Measurements from ENCODE around the gene TSPEAR. TPM values are rescaled to one million over a fixed set of nuclear protein-coding genes. Genes with fewer than 3 reads are reported as not detected.
"Not testable (repeated sequence)": the region's sequence is repeated elsewhere in the genome, so short reads cannot be mapped to it uniquely, and the experiment has no call there.

Gene TSPEAR
- total and polyA plus RNA-seq, 2 of the 13 experiments (the other 11 are each of a cell fraction or from before 2014, with no cell fraction given) = 0.07 to 0.32 TPM

- 16% methylated on average over 4 of the region's 4 CpGs for WGBS (ENCODE audit: low lambda C conversion rate)
- no peak overlapping the region for H3K27ac ChIP-seq (ENCODE audit: extremely low read length, insufficient read depth, low read length)
- no peaks in the 10 kb centered on the region for H3K4me1 ChIP-seq (ENCODE audit: insufficient read depth, low read length)
- DNase-seq (ENCODE audit: low spot score) (no peak), ATAC-seq (no peak), FAIRE-seq (no peak)
- H3K36me3 ChIP-seq (replicated peaks in 1 of 2; ENCODE audit: control insufficient read depth in 1 of 2, insufficient read depth in 2 of 2, low read length in 2 of 2) = no peaks in the 10 kb centered on the region
- ChIA-PET POLR2A (no interaction called here), CTCF (ENCODE audit: low intra/inter-chr PET ratio, low total read pairs) (no interaction called here)
- in situ Hi-C loops (cut with HindIII; ENCODE audit: extremely low pct_ligation_motif_present, low pct_unique_long_range_greater_than_20kb) (no loop called here), intact Hi-C loops (cut with micrococcal nuclease; ENCODE audit: unreplicated experiment) (no loop called here)
- no peaks in the 10 kb centered on the region for H3K79me2 ChIP-seq (ENCODE audit: insufficient read depth, low read length)
- no peak overlapping the region for H3K4me2 ChIP-seq (ENCODE audit: low read depth, low read length)
- H3K9me3 ChIP-seq (ENCODE audit: low read length) = peaks cover 24% of the 10 kb centered on the region; the same call in 1 of the 2 replicates
- H3K4me3 ChIP-seq (replicated peaks in 1 of 3; ENCODE audit: insufficient read depth in 1 of 3, low read depth in 2 of 3, low read length in 3 of 3) = no peak overlapping the region
- BruUV-seq (replicated peaks) = no TSS peak
- H2AFZ ChIP-seq (ENCODE audit: low read length) = no peak overlapping the region
- H4K20me1 ChIP-seq (ENCODE audit: insufficient read depth, low read length) = no peaks in the 10 kb centered on the region
- peaks cover 1 to 22% of the 10 kb centered on the region in 2 experiments; a peak in 3 of 5 replicates for H3K27me3 ChIP-seq (ENCODE audit: control insufficient read depth in 1 of 2, insufficient read depth in 2 of 2, low read length in 2 of 2)
- no peak overlapping the region for H3K9ac ChIP-seq (ENCODE audit: insufficient read depth, low read depth, low read length)
- no peak for TF ChIP-seq HNRNPK (IDR thresholded peaks at IDR 0.05; ENCODE audit: low read depth, low read length, poor library complexity, severe bottlenecking)
- no peak for TF ChIP-seq ZBTB10 (CRISPR knock-in tag; IDR thresholded peaks at IDR 0.05; ENCODE audit: borderline replicate concordance)
- no peak for TF ChIP-seq CREB3 (CRISPR knock-in tag; IDR thresholded peaks at IDR 0.05)
- no peak for TF ChIP-seq ZNF598 (CRISPR knock-in tag; IDR thresholded peaks at IDR 0.05; ENCODE audit: borderline replicate concordance)
- no peak for TF ChIP-seq ZNF747 (CRISPR knock-in tag; IDR thresholded peaks at IDR 0.05; ENCODE audit: borderline replicate concordance)
- no peak for TF ChIP-seq ZFP37 (CRISPR knock-in tag; IDR thresholded peaks at IDR 0.05; ENCODE audit: borderline replicate concordance)
- no peak for TF ChIP-seq NCOA1 (CRISPR knock-in tag; IDR thresholded peaks at IDR 0.05)
- no peak for TF ChIP-seq STAT6 (CRISPR knock-in tag; IDR thresholded peaks at IDR 0.05; ENCODE audit: borderline replicate concordance)
Observed at GRCh38 chr21:44611551-44611950, 99.8 kb downstream of the TSPEAR start.

- FAIRE-seq; H3K36me3 ChIP-seq (replicated peaks in 1 of 2; ENCODE audit: control insufficient read depth in 1 of 2, insufficient read depth in 2 of 2, low read length in 2 of 2); H3K79me2 ChIP-seq (ENCODE audit: insufficient read depth, low read length); H4K20me1 ChIP-seq (ENCODE audit: insufficient read depth, low read length); BruUV-seq (replicated peaks); H3K27ac ChIP-seq (ENCODE audit: extremely low read length, insufficient read depth, low read length); in situ Hi-C loops (cut with HindIII; ENCODE audit: extremely low pct_ligation_motif_present, low pct_unique_long_range_greater_than_20kb); H3K9ac ChIP-seq (ENCODE audit: insufficient read depth, low read depth, low read length); ATAC-seq; H3K4me3 ChIP-seq (replicated peaks in 1 of 3; ENCODE audit: insufficient read depth in 1 of 3, low read depth in 2 of 3, low read length in 3 of 3); H2AFZ ChIP-seq (ENCODE audit: low read length); H3K4me2 ChIP-seq (ENCODE audit: low read depth, low read length); CTCF ChIA-PET (ENCODE audit: low intra/inter-chr PET ratio, low total read pairs); DNase-seq (ENCODE audit: low spot score); POLR2A ChIA-PET; intact Hi-C loops (cut with micrococcal nuclease; ENCODE audit: unreplicated experiment); H3K4me1 ChIP-seq (ENCODE audit: insufficient read depth, low read length): not testable (repeated sequence)
- H3K27me3 ChIP-seq (ENCODE audit: control insufficient read depth in 1 of 2, insufficient read depth in 2 of 2, low read length in 2 of 2) = peaks cover 1 to 13% of the 10 kb centered on the region in 2 experiments; a peak in 3 of 5 replicates
- H3K9me3 ChIP-seq (ENCODE audit: low read length) = peaks cover 24% of the 10 kb centered on the region; the same call in 1 of the 2 replicates
- 65% methylated on average over 7 of the region's 7 CpGs for WGBS (ENCODE audit: low lambda C conversion rate)
Observed at GRCh38 chr21:44610157-44610843, 101.1 kb downstream of the TSPEAR start.
